Body of pancreas (tissue), 4 donors: Measurements from ENCODE around the gene AGXT.

Experiments
- POLR2A ChIP-seq, 3 donors: fragments of 450-650 bp; IDR thresholded peaks; one replicate each; pipeline ENCODE4 v1.6.1; 2016; ENCODE audit warnings: antibody characterized with exemption in 3 of 3, mild to moderate bottlenecking in 2 of 3
- TF ChIP-seq, protein P1 (sequence below), 7 experiments: fragments of 450-650 bp in 4 of 7; fragments of 200-600 bp in 3 of 7; sonication (generic) in 3 of 7; IDR thresholded peaks; one replicate each; pipeline ENCODE4 v1.5.1; 2016 to 2019; ENCODE audit warnings: antibody characterized with exemption in 7 of 7

- TF ChIP-seq, protein P1, sequence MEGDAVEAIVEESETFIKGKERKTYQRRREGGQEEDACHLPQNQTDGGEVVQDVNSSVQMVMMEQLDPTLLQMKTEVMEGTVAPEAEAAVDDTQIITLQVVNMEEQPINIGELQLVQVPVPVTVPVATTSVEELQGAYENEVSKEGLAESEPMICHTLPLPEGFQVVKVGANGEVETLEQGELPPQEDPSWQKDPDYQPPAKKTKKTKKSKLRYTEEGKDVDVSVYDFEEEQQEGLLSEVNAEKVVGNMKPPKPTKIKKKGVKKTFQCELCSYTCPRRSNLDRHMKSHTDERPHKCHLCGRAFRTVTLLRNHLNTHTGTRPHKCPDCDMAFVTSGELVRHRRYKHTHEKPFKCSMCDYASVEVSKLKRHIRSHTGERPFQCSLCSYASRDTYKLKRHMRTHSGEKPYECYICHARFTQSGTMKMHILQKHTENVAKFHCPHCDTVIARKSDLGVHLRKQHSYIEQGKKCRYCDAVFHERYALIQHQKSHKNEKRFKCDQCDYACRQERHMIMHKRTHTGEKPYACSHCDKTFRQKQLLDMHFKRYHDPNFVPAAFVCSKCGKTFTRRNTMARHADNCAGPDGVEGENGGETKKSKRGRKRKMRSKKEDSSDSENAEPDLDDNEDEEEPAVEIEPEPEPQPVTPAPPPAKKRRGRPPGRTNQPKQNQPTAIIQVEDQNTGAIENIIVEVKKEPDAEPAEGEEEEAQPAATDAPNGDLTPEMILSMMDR (IDR thresholded peaks at IDR 0.05), result no peak
- no peak for TF ChIP-seq POLR2A (IDR thresholded peaks at IDR 0.05)
Measured at GRCh38 chr2:240832205-240832727, 36.4 kb upstream of the AGXT start.
